ENCODE results near the gene ASCL1. TPM values are rescaled to one million over a fixed set of nuclear protein-coding genes. Genes with fewer than 3 reads are reported as not detected.

Gene ASCL1
- total RNA-seq, 2 donors from 2014 or later = 0.17 to 0.53 TPM

GRCh38 chr12:102977945-102978706 is 20.7 kb downstream of the ASCL1 start:
- no peak overlapping the region for H3K9ac ChIP-seq (ENCODE audit: low read depth in 2 of 2, low read length in 2 of 2)

DNA sequence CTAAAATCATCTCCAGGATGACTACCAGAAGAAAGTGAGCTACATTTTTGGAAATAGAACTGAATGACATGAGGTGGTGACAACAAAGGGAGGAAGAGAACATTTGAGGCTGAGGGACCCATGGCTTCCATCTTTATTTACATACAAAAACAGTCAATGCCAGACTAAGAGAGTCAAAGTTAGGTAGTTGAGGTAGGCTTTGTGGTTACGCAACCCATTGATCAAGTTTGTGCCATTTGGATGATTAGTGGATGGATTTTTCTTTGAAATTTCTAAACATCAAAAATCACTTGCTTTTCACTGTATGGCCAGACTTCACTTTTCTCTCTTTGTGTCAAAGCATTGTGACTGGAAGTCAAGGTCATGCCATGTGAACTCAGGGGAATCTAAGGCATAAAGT is 22.9 kb downstream of the ASCL1 start:
- no peak for DNase-seq
- Histone ChIP-seq H3K4me1 (no peaks in the 10 kb centered on the region), H3K27me3 (no peaks in the 10 kb centered on the region), H3K27ac (no peak overlapping the region), H3K9me3 (no peaks in the 10 kb centered on the region), H3K4me3 (no peak overlapping the region), H3K36me3 (no peaks in the 10 kb centered on the region), H3K9ac (ENCODE audit: low read depth in 2 of 2, low read length in 2 of 2) (no peak overlapping the region)
- TF ChIP-seq CTCF (IDR thresholded peaks at IDR 0.05) = no peak
- intact Hi-C loops (cut with DNase I) = no loop called here

More at GRCh38 chr12:102977945-102978706, 20.7 kb downstream of the ASCL1 start:
- no peak overlapping the region for H3K27ac ChIP-seq
- no peaks in the 10 kb centered on the region for H3K27me3 ChIP-seq
- no peak overlapping the region for H3K4me3 ChIP-seq
- intact Hi-C loops (cut with DNase I) = no loop called here
- no peak for TF ChIP-seq CTCF (IDR thresholded peaks at IDR 0.05)
- no peak for DNase-seq
- no peaks in the 10 kb centered on the region for H3K4me1 ChIP-seq
- H3K9me3 ChIP-seq = no peaks in the 10 kb centered on the region
- H3K36me3 ChIP-seq = no peaks in the 10 kb centered on the region

- no peak for TF ChIP-seq CTCF (IDR thresholded peaks at IDR 0.05)
- DNase-seq = no peak
- intact Hi-C loops (cut with DNase I) = no loop called here
Observed at GRCh38 chr12:102990419-102990818, 32.9 kb downstream of the ASCL1 start.

GRCh38 chr12:102992297-102992696 is 34.8 kb downstream of the ASCL1 start:
- intact Hi-C loops (cut with DNase I) = no loop called here
- Histone ChIP-seq H3K4me3 (no peak overlapping the region), H3K27ac (no peak overlapping the region), H3K9me3 (no peaks in the 10 kb centered on the region), H3K27me3 (no peaks in the 10 kb centered on the region), H3K9ac (ENCODE audit: low read depth in 2 of 2, low read length in 2 of 2) (no peak overlapping the region), H3K4me1 (no peaks in the 10 kb centered on the region), H3K36me3 (no peaks in the 10 kb centered on the region)
- DNase-seq = no peak
- no peak for TF ChIP-seq CTCF (IDR thresholded peaks at IDR 0.05)

More at GRCh38 chr12:102990419-102990818, 32.9 kb downstream of the ASCL1 start:
- no peak overlapping the region for H3K4me3 ChIP-seq
- H3K9me3 ChIP-seq = no peaks in the 10 kb centered on the region
- no peaks in the 10 kb centered on the region for H3K36me3 ChIP-seq
- H3K27ac ChIP-seq = no peak overlapping the region
- H3K9ac ChIP-seq (ENCODE audit: low read depth in 2 of 2, low read length in 2 of 2) = no peak overlapping the region
- H3K4me1 ChIP-seq = no peaks in the 10 kb centered on the region
- no peaks in the 10 kb centered on the region for H3K27me3 ChIP-seq

GRCh38 chr12:102992720-102993119 is 35.2 kb downstream of the ASCL1 start:
- H3K4me1 ChIP-seq = no peaks in the 10 kb centered on the region
- H3K9ac ChIP-seq (ENCODE audit: low read depth in 2 of 2, low read length in 2 of 2) = no peak overlapping the region
- no peaks in the 10 kb centered on the region for H3K9me3 ChIP-seq
- no peak for TF ChIP-seq CTCF (IDR thresholded peaks at IDR 0.05)
- no peak for DNase-seq
- H3K27me3 ChIP-seq = no peaks in the 10 kb centered on the region
- H3K36me3 ChIP-seq = no peaks in the 10 kb centered on the region
- intact Hi-C loops (cut with DNase I) = no loop called here
- no peak overlapping the region for H3K27ac ChIP-seq
- no peak overlapping the region for H3K4me3 ChIP-seq
